NT2/D1 (cell line): ENCODE data around the gene RBP3.

Experiments used
- SUZ12 ChIP-seq: IDR thresholded peaks from 2 replicates; pipeline ENCODE4 v1.6.1; 2011; ENCODE audit not compliant: insufficient read length, insufficient read depth; ENCODE audit errors: extremely low read depth
- YY1 ChIP-seq: IDR thresholded peaks from 2 replicates; pipeline ENCODE4 v1.6.1; 2011; ENCODE audit not compliant: insufficient read length, insufficient read depth
- ZNF274 ChIP-seq: IDR thresholded peaks from 2 replicates; pipeline ENCODE4 v1.6.1; 2011; ENCODE audit warnings: mild to moderate bottlenecking, low read depth, low read length

DNA sequence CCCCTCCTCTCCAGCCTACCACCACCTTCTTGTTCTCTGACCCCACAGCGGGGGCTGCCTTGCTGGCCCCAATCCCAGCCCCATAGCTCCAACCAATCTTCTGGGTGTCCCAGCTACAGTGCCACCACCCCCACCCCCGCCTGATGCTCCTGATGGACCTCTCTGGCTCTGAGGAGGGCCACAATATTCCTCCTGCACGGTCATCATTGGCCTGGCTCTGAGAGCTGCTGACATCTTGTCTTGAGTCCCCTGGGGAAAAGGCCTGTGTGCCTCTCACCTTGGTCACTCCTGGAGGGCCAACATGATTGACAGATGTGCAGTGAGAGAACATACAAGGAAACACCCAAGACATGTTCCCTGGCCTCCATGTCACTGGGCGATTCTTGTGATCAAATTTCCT lies 18.3 kb upstream of the RBP3 start:
- TF ChIP-seq YY1 (no peak), ZNF274 (no peak), SUZ12 (no peak)
